Measurements from ENCODE around the gene CST8.
A peak's percentile ranks its signal among the peaks of the same experiment; 100 is the strongest.

Gene CST8

DNA sequence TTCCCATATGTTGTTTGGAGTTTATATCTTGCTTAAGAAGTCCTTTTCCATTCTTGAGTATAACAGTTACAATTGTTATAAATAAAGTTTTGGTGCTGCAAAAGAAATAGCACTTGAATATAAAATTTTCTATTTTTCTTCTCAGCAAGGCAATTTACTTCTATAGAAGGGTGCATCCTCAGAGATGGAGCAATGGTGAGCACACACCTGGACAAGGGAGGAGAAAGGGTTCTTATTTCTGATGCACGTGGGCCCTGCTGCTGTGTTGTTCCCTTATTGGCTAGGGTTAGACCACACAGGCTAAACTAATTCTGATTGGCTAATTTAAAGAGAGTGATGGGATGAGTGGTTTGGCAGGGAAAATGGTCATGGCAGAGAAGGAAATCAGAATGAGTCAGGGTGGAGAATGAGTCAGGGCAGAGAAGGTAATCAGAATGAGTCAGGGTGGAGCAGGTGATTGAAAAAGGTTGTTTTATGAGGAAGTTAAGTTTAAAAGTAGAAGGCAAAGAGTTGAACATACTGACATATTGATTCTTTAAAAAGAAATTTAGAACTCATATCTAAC, 38.0 kb downstream of the CST8 start:
- Histone ChIP-seq H3K4me1 (ENCODE audit: low read depth, poor library complexity, severe bottlenecking) (peaks cover 16% of the 10 kb centered on the region), H3K9ac (no peak overlapping the region), H4K20me1 (ENCODE audit: insufficient read depth) (no peaks in the 10 kb centered on the region), H3K36me3 (ENCODE audit: insufficient read depth) (no peaks in the 10 kb centered on the region), H3K27me3 (ENCODE audit: insufficient read depth, low read depth) (no peaks in the 10 kb centered on the region), H3K27ac (no peak overlapping the region), H3K4me3 (IDR thresholded peaks at IDR 0.05; ENCODE audit: insufficient read depth, low read depth, low read length) (no peak overlapping the region), H2AFZ (ENCODE audit: low read depth) (no peak overlapping the region), H3K4me2 (no peak overlapping the region), H3K79me2 (ENCODE audit: insufficient read depth, low read depth) (no peaks in the 10 kb centered on the region)
- TF ChIP-seq, protein P1, sequence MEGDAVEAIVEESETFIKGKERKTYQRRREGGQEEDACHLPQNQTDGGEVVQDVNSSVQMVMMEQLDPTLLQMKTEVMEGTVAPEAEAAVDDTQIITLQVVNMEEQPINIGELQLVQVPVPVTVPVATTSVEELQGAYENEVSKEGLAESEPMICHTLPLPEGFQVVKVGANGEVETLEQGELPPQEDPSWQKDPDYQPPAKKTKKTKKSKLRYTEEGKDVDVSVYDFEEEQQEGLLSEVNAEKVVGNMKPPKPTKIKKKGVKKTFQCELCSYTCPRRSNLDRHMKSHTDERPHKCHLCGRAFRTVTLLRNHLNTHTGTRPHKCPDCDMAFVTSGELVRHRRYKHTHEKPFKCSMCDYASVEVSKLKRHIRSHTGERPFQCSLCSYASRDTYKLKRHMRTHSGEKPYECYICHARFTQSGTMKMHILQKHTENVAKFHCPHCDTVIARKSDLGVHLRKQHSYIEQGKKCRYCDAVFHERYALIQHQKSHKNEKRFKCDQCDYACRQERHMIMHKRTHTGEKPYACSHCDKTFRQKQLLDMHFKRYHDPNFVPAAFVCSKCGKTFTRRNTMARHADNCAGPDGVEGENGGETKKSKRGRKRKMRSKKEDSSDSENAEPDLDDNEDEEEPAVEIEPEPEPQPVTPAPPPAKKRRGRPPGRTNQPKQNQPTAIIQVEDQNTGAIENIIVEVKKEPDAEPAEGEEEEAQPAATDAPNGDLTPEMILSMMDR (conservative IDR thresholded peaks at IDR 0.05; ENCODE audit: low read depth, low read length): no peak

DNA sequence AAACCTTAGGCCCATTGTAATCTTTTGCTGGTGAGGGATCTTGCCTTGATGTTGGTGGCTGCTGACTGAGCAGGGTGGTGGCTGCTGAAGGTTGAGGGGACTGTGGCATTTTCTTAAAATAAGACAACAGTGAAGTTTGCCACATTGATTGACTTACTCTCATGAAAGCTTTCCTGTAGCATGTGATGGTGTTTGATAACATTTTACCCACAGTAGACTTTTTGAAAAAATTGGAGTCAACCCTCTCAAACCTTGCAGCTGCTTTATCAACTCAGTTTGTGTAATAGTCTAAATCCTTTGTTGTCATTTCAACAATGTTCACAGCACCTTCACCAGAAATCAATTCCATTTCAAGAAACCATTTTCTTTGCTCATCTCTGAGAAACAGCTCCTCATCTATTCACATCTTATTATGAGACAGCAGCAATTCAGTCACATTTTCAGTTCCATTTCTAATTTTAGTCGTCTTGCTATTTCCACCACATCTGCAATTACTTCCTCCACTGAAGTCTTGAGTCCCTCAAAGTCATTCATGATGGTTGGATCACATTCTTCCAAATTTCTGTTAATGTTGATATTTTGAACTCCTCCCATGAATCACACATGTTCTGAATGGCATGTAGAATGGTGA, 40.1 kb downstream of the CST8 start:
- Histone ChIP-seq H3K9ac (no peak overlapping the region), H3K27me3 (ENCODE audit: insufficient read depth, low read depth) (no peaks in the 10 kb centered on the region), H2AFZ (ENCODE audit: low read depth) (peak overlapping the region; percentile 23; the same call in 1 of the 2 replicates), H3K27ac (peak overlapping the region; percentile 26; the same call in 1 of the 2 replicates), H3K4me3 (IDR thresholded peaks at IDR 0.05; ENCODE audit: insufficient read depth, low read depth, low read length) (no peak overlapping the region), H4K20me1 (ENCODE audit: insufficient read depth) (no peaks in the 10 kb centered on the region), H3K4me2 (peak overlapping the region; percentile 18; the same call in 1 of the 2 replicates), H3K4me1 (ENCODE audit: low read depth, poor library complexity, severe bottlenecking) (peaks cover 16% of the 10 kb centered on the region), H3K79me2 (ENCODE audit: insufficient read depth, low read depth) (no peaks in the 10 kb centered on the region), H3K36me3 (ENCODE audit: insufficient read depth) (no peaks in the 10 kb centered on the region)
- TF ChIP-seq, protein P1 (conservative IDR thresholded peaks at IDR 0.05; ENCODE audit: low read depth, low read length): no peak

DNA sequence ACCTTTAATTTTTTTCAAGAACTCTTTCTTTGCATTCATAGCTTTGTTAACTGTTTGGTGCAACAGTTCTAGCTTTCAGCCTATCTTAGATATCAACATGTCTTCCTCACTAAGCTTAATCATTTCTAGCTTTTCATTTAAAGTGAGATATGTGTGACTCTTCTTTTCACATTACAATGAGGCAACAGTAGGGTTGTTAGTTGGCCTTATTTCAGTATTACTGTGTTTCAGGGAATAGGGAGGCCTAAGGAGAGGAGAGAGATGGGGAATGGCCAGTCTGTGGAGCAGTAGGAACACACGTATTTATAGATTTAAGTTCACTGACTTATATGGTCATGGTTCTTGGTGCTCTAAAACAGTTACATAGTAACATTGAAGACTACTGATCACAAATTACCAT, 41.6 kb downstream of the CST8 start:
- Histone ChIP-seq H3K36me3 (ENCODE audit: insufficient read depth) (no peaks in the 10 kb centered on the region), H3K27ac (no peak overlapping the region), H3K4me1 (ENCODE audit: low read depth, poor library complexity, severe bottlenecking) (peaks cover 16% of the 10 kb centered on the region), H3K4me2 (no peak overlapping the region), H3K79me2 (ENCODE audit: insufficient read depth, low read depth) (no peaks in the 10 kb centered on the region), H3K27me3 (ENCODE audit: insufficient read depth, low read depth) (no peaks in the 10 kb centered on the region), H4K20me1 (ENCODE audit: insufficient read depth) (no peaks in the 10 kb centered on the region), H3K4me3 (IDR thresholded peaks at IDR 0.05; ENCODE audit: insufficient read depth, low read depth, low read length) (no peak overlapping the region), H2AFZ (ENCODE audit: low read depth) (no peak overlapping the region), H3K9ac (no peak overlapping the region)
- TF ChIP-seq, protein P1 (conservative IDR thresholded peaks at IDR 0.05; ENCODE audit: low read depth, low read length): no peak

DNA sequence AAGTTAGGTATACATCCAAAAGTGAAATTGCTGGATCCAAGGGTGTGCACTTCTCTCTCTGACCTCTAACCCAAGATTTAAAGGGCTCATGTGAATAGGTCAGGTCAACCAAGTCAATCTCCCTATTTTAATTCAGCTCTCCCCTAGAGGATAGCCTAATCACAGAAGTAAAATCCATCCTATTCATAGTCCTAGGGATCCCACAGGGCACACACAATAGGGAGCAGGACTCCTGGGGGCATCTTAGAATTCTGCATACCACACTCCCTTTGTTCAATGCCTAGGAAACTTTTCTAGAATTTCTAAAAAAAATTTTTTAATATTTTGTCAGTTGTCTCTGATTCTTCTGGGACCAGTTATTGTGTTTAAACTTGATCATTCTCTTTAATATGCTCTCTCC, 42.2 kb downstream of the CST8 start:
- Histone ChIP-seq H3K79me2 (ENCODE audit: insufficient read depth, low read depth) (no peaks in the 10 kb centered on the region), H3K9ac (no peak overlapping the region), H3K27ac (no peak overlapping the region), H3K4me1 (ENCODE audit: low read depth, poor library complexity, severe bottlenecking) (peaks cover 16% of the 10 kb centered on the region), H3K4me3 (IDR thresholded peaks at IDR 0.05; ENCODE audit: insufficient read depth, low read depth, low read length) (no peak overlapping the region), H3K4me2 (no peak overlapping the region), H3K36me3 (ENCODE audit: insufficient read depth) (no peaks in the 10 kb centered on the region), H2AFZ (ENCODE audit: low read depth) (no peak overlapping the region), H4K20me1 (ENCODE audit: insufficient read depth) (no peaks in the 10 kb centered on the region), H3K27me3 (ENCODE audit: insufficient read depth, low read depth) (no peaks in the 10 kb centered on the region)
- TF ChIP-seq, protein P1 (conservative IDR thresholded peaks at IDR 0.05; ENCODE audit: low read depth, low read length): no peak

All from KMS-11 (cell line).